Stomach (tissue), 4 donors: ENCODE results near the gene GATA3.

Experiments used
- POLR2A ChIP-seq, 4 donors: fragments of 450-650 bp; IDR thresholded peaks; one replicate each; pipeline ENCODE4 v1.6.1; 2016; ENCODE audit warnings: antibody characterized with exemption in 4 of 4, control low read depth in 2 of 4, mild to moderate bottlenecking in 1 of 4, moderate library complexity in 1 of 4
- POLR2AphosphoS5 ChIP-seq, 3 donors: sonication (generic); formaldehyde crosslinking; IDR thresholded peaks; one replicate each; pipeline ENCODE4 v1.6.1; 2016; ENCODE audit warnings: antibody characterized with exemption in 3 of 3
- TF ChIP-seq, protein P1 (sequence below), 7 experiments: fragments of 450-650 bp in 4 of 7; fragments of 200-600 bp in 3 of 7; sonication (generic) in 3 of 7; IDR thresholded peaks; one replicate each; pipeline ENCODE4 v1.5.1; 2016 to 2019; ENCODE audit warnings: antibody characterized with exemption in 7 of 7, control low read depth in 2 of 7, mild to moderate bottlenecking in 1 of 7

DNA sequence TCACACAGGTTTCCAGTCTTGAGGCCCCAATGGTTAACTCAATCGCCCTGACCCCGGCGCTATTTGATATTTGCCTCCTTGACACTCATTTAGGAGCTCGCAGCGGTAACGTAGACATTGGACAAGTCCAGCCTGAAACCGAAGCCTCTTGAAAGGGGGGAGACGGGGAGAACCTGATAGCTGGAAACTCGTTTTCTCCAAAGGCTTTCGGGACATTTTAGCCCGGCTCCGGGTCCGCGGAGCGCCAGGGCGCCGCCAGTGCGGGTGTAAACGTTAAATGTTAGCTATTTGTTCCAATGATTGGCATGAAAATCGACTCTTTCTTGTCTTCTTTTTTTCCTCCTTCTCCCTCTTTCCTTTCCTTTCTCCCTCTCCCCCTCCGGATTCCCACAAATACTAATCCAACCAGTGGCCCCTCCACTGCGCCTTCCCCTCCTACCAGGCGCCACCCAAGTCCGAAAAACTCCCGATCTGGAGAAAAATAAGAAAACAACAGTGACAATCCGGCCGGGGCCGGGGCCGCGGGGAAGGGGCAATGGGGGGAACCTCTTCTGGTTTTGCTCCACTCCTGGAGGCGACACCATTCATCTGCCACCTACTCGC lies 17.2 kb upstream of the GATA3 start:
- no peak for TF ChIP-seq POLR2A (IDR thresholded peaks at IDR 0.05)
- no peak for TF ChIP-seq POLR2AphosphoS5 (IDR thresholded peaks at IDR 0.05)
- TF ChIP-seq, protein P1, sequence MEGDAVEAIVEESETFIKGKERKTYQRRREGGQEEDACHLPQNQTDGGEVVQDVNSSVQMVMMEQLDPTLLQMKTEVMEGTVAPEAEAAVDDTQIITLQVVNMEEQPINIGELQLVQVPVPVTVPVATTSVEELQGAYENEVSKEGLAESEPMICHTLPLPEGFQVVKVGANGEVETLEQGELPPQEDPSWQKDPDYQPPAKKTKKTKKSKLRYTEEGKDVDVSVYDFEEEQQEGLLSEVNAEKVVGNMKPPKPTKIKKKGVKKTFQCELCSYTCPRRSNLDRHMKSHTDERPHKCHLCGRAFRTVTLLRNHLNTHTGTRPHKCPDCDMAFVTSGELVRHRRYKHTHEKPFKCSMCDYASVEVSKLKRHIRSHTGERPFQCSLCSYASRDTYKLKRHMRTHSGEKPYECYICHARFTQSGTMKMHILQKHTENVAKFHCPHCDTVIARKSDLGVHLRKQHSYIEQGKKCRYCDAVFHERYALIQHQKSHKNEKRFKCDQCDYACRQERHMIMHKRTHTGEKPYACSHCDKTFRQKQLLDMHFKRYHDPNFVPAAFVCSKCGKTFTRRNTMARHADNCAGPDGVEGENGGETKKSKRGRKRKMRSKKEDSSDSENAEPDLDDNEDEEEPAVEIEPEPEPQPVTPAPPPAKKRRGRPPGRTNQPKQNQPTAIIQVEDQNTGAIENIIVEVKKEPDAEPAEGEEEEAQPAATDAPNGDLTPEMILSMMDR (IDR thresholded peaks at IDR 0.05): no peak
